Ectodermal cell (in vitro differentiated cells): ENCODE results near the gene TNS1.

Experiments
- H3K27ac ChIP-seq: 2 replicates; pipeline ENCODE4 v1.7.0; 2013; ENCODE audit warnings: mild to moderate bottlenecking, low read depth, low read length; ENCODE audit not compliant: insufficient read depth, poor library complexity, severe bottlenecking
- H3K27me3 ChIP-seq: 2 replicates; pipeline ENCODE4 v1.7.0; 2013; ENCODE audit warnings: mild to moderate bottlenecking, low read length; ENCODE audit not compliant: insufficient read depth, control insufficient read depth, poor library complexity, severe bottlenecking
- H3K36me3 ChIP-seq: one replicate; pipeline ENCODE4 v1.7.0; 2013; ENCODE audit warnings: low read length; ENCODE audit not compliant: control insufficient read depth, insufficient read depth
- H3K4me1 ChIP-seq: one replicate; pipeline ENCODE4 v1.7.0; 2013; ENCODE audit warnings: low read length; ENCODE audit not compliant: control insufficient read depth, insufficient read depth
- H3K4me3 ChIP-seq: 2 replicates; pipeline ENCODE4 v1.7.0; 2013; ENCODE audit warnings: low read depth, low read length, control low read depth; ENCODE audit not compliant: insufficient read depth
- H3K9me3 ChIP-seq: 2 replicates; pipeline ENCODE4 v1.7.0; 2013; ENCODE audit warnings: mild to moderate bottlenecking, low read length, moderate library complexity; ENCODE audit not compliant: control insufficient read depth
- WGBS, 2 experiments: methylation state at CpG; one replicate each; pipeline ENCODE4 v1.1.7; 2013; ENCODE audit warnings: missing lambda C conversion rate in 2 of 2; 5-methylcytosine and 5-hydroxymethylcytosine counted together

The TNS1 gene

DNA sequence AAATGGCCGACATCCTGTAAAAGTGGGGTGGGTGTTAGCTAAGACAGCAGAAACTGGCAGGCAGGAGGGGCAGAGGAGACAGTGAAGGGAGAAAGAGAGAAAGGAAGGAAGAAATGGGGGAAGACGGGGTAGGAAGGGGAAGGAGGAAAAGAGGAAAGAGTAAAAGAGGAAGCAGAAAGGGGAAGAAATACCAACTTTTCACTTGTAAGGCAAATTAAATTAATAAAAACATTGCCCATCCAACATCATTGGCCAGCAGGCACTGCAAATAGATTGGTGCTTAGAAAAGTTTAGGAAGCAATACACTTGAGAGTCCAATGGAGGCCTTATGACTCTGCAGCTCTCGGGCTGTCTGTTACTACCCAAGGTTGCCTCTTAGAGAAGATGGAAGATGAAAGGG, 116.7 kb downstream of the TNS1 start:
- Histone ChIP-seq H3K27ac (no peak overlapping the region), H3K9me3 (no peaks in the 10 kb centered on the region), H3K36me3 (no peaks in the 10 kb centered on the region), H3K4me1 (peaks cover 6% of the 10 kb centered on the region), H3K4me3 (no peak overlapping the region), H3K27me3 (no peaks in the 10 kb centered on the region)
- WGBS, 2 experiments = 91 to 94% methylated on average over 3 of the region's 3 CpGs

GRCh38 chr2:217884985-217885384, 117.8 kb downstream of the TNS1 start:
- Histone ChIP-seq H3K4me1 (peaks cover 13% of the 10 kb centered on the region), H3K27ac (no peak overlapping the region), H3K36me3 (no peaks in the 10 kb centered on the region), H3K27me3 (no peaks in the 10 kb centered on the region), H3K4me3 (no peak overlapping the region), H3K9me3 (no peaks in the 10 kb centered on the region)
- WGBS, 2 experiments = 94 to 95% methylated on average over 8 of the region's 8 CpGs

GRCh38 chr2:217880891-217881290, 121.9 kb downstream of the TNS1 start:
- no peaks in the 10 kb centered on the region for H3K36me3 ChIP-seq
- H3K27ac ChIP-seq = peak overlapping the region; percentile 36
- 68 to 77% methylated on average over 14 of the region's 14 CpGs for WGBS, 2 experiments
- no peak overlapping the region for H3K4me3 ChIP-seq
- H3K27me3 ChIP-seq = no peaks in the 10 kb centered on the region
- no peaks in the 10 kb centered on the region for H3K9me3 ChIP-seq
- peaks cover 13% of the 10 kb centered on the region for H3K4me1 ChIP-seq

DNA sequence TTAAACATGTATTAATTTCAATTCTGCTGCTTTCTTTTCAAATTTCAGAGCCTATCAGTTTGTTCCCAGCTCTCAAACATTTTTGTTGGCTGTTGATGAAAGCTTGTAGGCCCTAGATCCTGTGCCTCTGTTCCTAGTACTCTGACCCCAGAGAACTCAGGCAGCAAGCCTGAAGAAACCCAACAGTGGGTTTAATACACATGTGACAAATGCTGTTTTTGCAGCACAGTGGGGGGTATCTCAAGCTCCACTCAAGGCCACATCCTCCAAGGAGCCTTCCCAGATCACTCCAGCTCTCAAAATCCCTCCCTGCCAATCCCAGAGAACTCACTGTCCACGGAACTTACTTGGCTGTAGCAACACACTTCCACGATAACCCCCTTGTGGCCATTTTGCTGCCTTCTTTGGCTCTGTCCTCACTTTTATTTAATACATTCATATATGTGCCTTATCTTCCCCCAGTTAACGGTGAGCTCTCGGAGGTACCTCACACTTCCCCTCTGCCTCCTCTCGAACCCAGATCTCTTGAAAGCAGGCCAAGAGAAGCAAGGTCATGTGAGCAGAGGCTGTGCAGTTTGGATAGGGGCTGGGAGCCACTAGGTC, 122.4 kb downstream of the TNS1 start:
- Histone ChIP-seq H3K4me1 (peaks cover 13% of the 10 kb centered on the region), H3K27me3 (no peaks in the 10 kb centered on the region), H3K4me3 (no peak overlapping the region), H3K36me3 (no peaks in the 10 kb centered on the region), H3K9me3 (no peaks in the 10 kb centered on the region), H3K27ac (no peak overlapping the region)
- 92 to 94% methylated on average over 5 of the region's 5 CpGs for WGBS, 2 experiments

- no peak overlapping the region for H3K4me3 ChIP-seq
- H3K27me3 ChIP-seq = no peaks in the 10 kb centered on the region
- H3K4me1 ChIP-seq = peaks cover 13% of the 10 kb centered on the region
- H3K27ac ChIP-seq = no peak overlapping the region
- WGBS, 2 experiments = 76 to 79% methylated on average over 15 of the region's 15 CpGs
- no peaks in the 10 kb centered on the region for H3K9me3 ChIP-seq
- H3K36me3 ChIP-seq = no peaks in the 10 kb centered on the region
Measured at GRCh38 chr2:217878915-217879590, 123.7 kb downstream of the TNS1 start.

GRCh38 chr2:217877866-217878265, 124.9 kb downstream of the TNS1 start:
- no peak overlapping the region for H3K27ac ChIP-seq
- WGBS, 2 experiments = 86 to 90% methylated on average over 8 of the region's 8 CpGs
- H3K36me3 ChIP-seq = no peaks in the 10 kb centered on the region
- H3K27me3 ChIP-seq = no peaks in the 10 kb centered on the region
- H3K4me1 ChIP-seq = peaks cover 13% of the 10 kb centered on the region
- no peak overlapping the region for H3K4me3 ChIP-seq
- no peaks in the 10 kb centered on the region for H3K9me3 ChIP-seq

DNA sequence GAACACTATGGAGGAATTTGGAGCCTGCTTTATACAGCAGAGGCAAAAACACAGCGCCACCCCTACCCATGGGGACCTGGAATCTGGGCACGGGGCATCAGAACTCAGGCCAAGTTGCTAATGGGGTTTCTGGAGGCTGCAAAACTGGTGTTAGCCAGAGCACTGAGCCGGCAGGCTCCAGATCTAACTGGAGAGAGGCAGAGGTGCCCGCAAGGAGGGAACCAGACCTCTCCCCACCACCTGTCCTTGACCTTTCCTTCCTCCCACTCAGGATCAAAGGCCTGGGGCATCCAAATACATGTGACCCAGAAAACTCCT, 126.6 kb downstream of the TNS1 start:
- WGBS, 2 experiments = 93 to 96% methylated on average over 4 of the region's 4 CpGs
- H3K27me3 ChIP-seq = no peaks in the 10 kb centered on the region
- peaks cover 8% of the 10 kb centered on the region for H3K4me1 ChIP-seq
- no peak overlapping the region for H3K27ac ChIP-seq
- no peak overlapping the region for H3K4me3 ChIP-seq
- no peaks in the 10 kb centered on the region for H3K9me3 ChIP-seq
- H3K36me3 ChIP-seq = no peaks in the 10 kb centered on the region

DNA sequence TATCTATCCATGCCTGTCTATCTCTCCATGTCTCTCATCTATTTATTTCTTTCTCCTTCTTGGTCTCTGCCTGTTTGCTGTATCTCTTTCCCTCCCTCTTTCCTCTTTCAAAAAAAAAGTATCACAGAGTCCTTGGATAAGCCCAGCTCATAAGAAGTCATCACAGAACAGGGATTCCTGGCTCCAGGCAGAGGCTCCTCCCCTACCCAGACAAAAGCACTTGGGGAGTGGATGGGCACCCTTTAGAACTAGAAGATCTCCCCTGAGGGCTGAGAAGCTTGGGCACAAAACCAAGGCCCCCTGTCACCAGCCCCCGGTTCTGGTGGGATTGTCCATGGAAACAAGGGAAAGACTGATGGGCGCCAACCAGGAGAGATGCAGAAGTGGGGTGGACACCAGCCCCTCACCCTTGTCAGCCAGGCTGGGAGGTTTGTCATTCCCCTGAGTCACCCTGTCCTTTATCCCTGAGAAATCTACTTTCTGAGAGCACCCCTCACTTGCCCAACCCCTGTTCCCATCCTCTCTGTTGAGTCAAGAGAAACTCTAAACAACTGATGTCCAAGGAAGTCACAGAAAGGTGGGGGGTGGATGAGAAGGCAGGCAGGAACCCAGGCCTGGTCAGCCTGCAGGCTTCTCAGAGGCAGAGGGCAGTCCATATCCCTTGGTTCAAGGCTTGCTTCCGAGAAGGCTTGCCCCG, 127.1 kb downstream of the TNS1 start:
- 93 to 96% methylated on average over 4 of the region's 4 CpGs for WGBS, 2 experiments

DNA sequence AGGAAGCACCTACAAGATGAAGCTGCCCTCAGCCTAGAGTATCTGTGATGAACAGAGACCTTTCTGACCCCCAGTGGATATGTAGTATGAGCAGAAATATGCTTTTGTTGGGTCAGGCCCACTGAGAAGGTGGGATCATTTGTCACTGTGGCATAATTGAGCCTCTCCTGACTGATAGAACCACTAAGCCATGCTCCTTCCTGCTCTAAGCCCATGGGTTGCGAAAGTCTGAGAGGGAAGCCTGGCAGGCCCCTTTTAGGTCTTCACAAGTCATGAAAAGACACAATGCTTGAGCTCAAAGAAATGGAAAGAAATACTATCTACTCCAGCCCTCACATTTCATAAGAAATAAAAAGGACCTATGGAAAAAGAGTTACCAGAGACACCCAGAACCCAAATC, 127.7 kb downstream of the TNS1 start:
- no peaks in the 10 kb centered on the region for H3K9me3 ChIP-seq
- H3K4me3 ChIP-seq = no peak overlapping the region
- 91 to 95% methylated on average over 1 of the region's 1 CpG for WGBS, 2 experiments
- no peaks in the 10 kb centered on the region for H3K27me3 ChIP-seq
- no peak overlapping the region for H3K27ac ChIP-seq
- no peaks in the 10 kb centered on the region for H3K4me1 ChIP-seq
- no peaks in the 10 kb centered on the region for H3K36me3 ChIP-seq

More for the DNA sequence above, 127.1 kb downstream of the TNS1 start:
- Histone ChIP-seq H3K27me3 (no peaks in the 10 kb centered on the region), H3K36me3 (no peaks in the 10 kb centered on the region), H3K27ac (no peak overlapping the region), H3K9me3 (no peaks in the 10 kb centered on the region), H3K4me1 (peaks cover 3% of the 10 kb centered on the region), H3K4me3 (no peak overlapping the region)

GRCh38 chr2:217873371-217873770, 129.4 kb downstream of the TNS1 start:
- no peaks in the 10 kb centered on the region for H3K9me3 ChIP-seq
- 86 to 87% methylated on average over 8 of the region's 8 CpGs for WGBS, 2 experiments
- no peak overlapping the region for H3K27ac ChIP-seq
- no peaks in the 10 kb centered on the region for H3K36me3 ChIP-seq
- H3K4me1 ChIP-seq = no peaks in the 10 kb centered on the region
- no peaks in the 10 kb centered on the region for H3K27me3 ChIP-seq
- H3K4me3 ChIP-seq = no peak overlapping the region
